ENCODE measurements around the gene CDHR3. TPM values are rescaled to one million over a fixed set of nuclear protein-coding genes. Genes with fewer than 3 reads are reported as not detected.

Gene CDHR3
- polyA plus RNA-seq, 4 donors: 4.1 to 24.1 (median 5.4) TPM

DNA sequence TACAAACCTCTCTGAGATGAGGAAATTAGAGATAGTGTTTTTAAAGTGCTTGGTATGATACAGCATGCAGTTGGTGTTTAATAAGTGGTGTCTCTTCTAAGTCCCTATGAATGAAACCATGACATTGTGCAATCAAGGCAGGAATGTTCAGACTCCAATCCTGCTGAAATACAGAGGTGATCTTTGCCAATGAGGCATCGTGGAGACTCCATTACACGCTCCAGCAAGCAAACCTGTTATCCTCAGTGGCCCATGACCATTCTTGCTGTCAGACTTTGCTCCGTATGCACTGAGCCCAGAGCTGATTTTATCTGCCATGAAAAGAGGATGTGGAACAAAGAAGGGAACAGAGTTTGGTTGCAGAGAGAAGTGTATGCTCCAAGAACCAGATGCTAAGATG lies 47.3 kb downstream of the CDHR3 start:
- no peak for FAIRE-seq
- Histone ChIP-seq H3K27me3 (ENCODE audit: control insufficient read depth in 3 of 3, insufficient read depth in 3 of 3, low read length in 3 of 3) (peaks cover 0 to 4% (median 0%) of the 10 kb centered on the region in 3 donors), H3K4me3 (ENCODE audit: low read depth in 1 of 3, low read length in 3 of 3) (no peak overlapping the region), H3K9me3 (ENCODE audit: control insufficient read depth in 2 of 2, insufficient read depth in 1 of 2, low read depth in 1 of 2, low read length in 1 of 2) (peaks cover 0 to 24% of the 10 kb centered on the region in 2 donors), H3K4me1 (ENCODE audit: control insufficient read depth in 3 of 3, insufficient read depth in 2 of 3, low read depth in 1 of 3, low read length in 2 of 3) (peaks cover 0 to 16% (median 0%) of the 10 kb centered on the region in 3 donors), H3K36me3 (ENCODE audit: control insufficient read depth in 3 of 3, insufficient read depth in 2 of 3, low read depth in 1 of 3, low read length in 3 of 3) (peaks cover 0 to 1% (median 0%) of the 10 kb centered on the region in 3 donors), H3K27ac (ENCODE audit: low read depth in 1 of 3, low read length in 2 of 3) (no peak overlapping the region)
- peak in 1 of 2 donors; percentile 11 for DNase-seq
- 63 to 73% (median 63%) methylated on average over 3 of the region's 3 CpGs for WGBS, 3 donors

DNA sequence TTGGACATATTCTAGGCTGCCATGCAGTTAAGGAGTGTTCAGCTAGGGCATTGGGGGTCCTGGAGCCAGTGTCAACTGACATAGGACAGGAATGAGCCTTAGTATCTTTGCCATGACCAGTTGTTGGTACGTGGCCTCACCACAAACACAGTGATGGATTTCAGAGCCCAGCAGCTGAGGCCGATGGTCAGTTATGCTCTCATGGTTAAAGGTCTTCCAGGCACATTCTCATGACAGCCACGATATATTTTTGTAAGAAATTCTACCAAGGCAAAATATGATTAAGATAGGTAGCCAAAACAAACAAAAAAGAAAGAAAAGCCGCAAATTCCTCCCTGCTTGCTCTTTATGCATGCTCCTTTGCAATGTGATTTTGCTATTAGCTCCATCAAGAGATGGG lies 47.8 kb downstream of the CDHR3 start:
- DNase-seq (no peak), FAIRE-seq (no peak)
- peaks cover 0 to 16% (median 0%) of the 10 kb centered on the region in 3 donors for H3K4me1 ChIP-seq (ENCODE audit: control insufficient read depth in 3 of 3, insufficient read depth in 2 of 3, low read depth in 1 of 3, low read length in 2 of 3)
- no peak overlapping the region for H3K4me3 ChIP-seq (ENCODE audit: low read depth in 1 of 3, low read length in 3 of 3)
- peaks cover 0 to 19% of the 10 kb centered on the region in 2 donors for H3K9me3 ChIP-seq (ENCODE audit: control insufficient read depth in 2 of 2, insufficient read depth in 1 of 2, low read depth in 1 of 2, low read length in 1 of 2)
- H3K27ac ChIP-seq (ENCODE audit: low read depth in 1 of 3, low read length in 2 of 3): no peak overlapping the region
- H3K27me3 ChIP-seq (ENCODE audit: control insufficient read depth in 3 of 3, insufficient read depth in 3 of 3, low read length in 3 of 3): peaks cover 0 to 4% (median 0%) of the 10 kb centered on the region in 3 donors
- 91 to 98% (median 92%) methylated on average over 4 of the region's 4 CpGs for WGBS, 3 donors
- no peaks in the 10 kb centered on the region for H3K36me3 ChIP-seq (ENCODE audit: control insufficient read depth in 3 of 3, insufficient read depth in 2 of 3, low read depth in 1 of 3, low read length in 3 of 3)

DNA sequence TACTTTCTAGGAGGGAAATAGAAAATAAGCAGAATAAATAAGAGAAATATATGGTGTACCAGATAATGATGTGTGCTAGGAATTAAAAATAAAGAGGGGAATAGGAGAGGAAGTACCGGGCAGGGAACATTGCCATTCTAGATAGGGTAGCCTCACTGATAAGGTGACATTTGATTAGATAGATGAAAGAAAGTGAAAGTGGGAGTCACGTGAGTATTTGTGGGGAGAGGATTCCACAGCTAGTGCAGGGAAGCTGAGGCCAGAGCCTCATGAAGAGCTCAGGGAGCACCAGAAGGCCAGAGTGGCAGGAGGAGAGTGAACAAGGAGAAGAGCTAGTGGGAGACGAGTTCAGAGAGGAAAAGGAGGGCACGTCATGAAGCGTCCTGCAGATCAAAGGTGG lies 49.1 kb downstream of the CDHR3 start:
- peaks cover 0 to 16% (median 0%) of the 10 kb centered on the region in 3 donors for H3K4me1 ChIP-seq (ENCODE audit: control insufficient read depth in 3 of 3, insufficient read depth in 2 of 3, low read depth in 1 of 3, low read length in 2 of 3)
- 44 to 75% (median 59%) methylated on average over 5 of the region's 5 CpGs for WGBS, 3 donors
- DNase-seq (peak in 1 of 2 donors; percentile 56), FAIRE-seq (no peak)
- peaks cover 0 to 6% of the 10 kb centered on the region in 2 donors for H3K9me3 ChIP-seq (ENCODE audit: control insufficient read depth in 2 of 2, insufficient read depth in 1 of 2, low read depth in 1 of 2, low read length in 1 of 2)
- no peak overlapping the region for H3K4me3 ChIP-seq (ENCODE audit: low read depth in 1 of 3, low read length in 3 of 3)
- no peaks in the 10 kb centered on the region for H3K36me3 ChIP-seq (ENCODE audit: control insufficient read depth in 3 of 3, insufficient read depth in 2 of 3, low read depth in 1 of 3, low read length in 3 of 3)
- H3K27ac ChIP-seq (ENCODE audit: low read depth in 1 of 3, low read length in 2 of 3): no peak overlapping the region
- peaks cover 0 to 4% (median 0%) of the 10 kb centered on the region in 3 donors for H3K27me3 ChIP-seq (ENCODE audit: control insufficient read depth in 3 of 3, insufficient read depth in 3 of 3, low read length in 3 of 3)

DNA sequence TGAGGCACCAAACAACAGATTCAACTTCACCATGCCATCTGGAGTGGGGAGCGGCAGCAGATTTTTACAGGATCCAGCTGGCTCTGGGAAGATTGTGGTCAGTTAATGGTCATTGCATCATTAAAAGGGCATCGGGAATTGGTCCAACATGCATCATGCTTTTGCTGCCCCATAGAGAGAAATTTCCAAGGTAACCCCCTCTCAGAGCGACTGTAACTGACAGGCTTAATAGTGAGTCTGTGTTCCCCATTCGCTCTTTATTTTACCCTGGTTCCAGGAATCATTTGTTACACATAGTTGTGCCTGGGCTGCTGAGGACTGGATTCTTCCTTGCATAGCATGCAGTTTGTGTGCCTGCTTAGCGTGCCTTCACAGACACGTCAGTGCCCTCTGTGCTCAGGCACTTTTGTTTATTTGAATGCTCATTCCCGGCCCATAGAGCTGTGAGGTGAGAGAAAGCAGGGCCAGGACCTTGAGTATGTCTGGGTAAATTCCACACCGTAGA lies 49.9 kb downstream of the CDHR3 start:
- H3K27ac ChIP-seq (ENCODE audit: low read depth in 1 of 3, low read length in 2 of 3): no peak overlapping the region
- WGBS, 3 donors: 87 to 95% (median 91%) methylated on average over 8 of the region's 8 CpGs
- no peak for DNase-seq

DNA sequence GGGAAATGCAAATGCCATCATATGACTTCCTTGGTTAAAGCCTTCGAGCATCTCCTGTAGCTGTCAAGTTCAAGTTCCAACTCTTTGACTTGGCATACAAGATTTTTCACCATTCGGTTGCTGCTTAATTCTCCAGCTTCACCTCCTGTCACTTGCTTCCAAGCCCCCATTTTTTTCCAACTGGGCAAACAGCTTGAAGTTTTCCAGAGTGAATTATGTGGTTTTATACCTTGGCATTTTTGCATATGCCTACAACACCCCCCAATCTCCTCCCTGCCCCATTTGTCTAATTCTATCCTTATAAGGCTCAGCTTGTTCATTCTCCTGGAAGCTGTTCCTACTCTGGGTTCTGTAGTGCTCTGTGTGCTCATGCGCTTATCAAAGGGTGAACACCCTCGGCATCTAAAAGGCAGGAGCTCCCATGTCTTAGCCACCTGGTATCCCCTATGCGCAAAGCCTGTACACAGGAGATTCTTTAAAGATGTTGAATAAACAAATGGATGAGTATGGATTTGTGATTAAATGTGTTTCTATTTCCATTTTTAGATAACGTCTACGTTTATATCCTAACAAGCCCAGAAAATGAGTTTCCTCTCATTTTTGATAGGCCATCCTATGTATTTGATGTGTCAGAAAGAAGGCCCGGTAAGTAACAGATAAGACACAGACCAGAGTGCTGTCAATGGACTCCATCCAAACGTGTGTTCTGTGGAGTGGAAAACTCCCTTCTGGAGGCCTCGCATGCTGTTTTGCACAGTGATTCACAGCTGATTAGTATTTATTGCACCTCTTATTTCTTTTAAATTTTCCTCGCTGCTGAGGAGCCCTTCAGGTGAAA lies 52.5 kb downstream of the CDHR3 start:
- Histone ChIP-seq H3K36me3 (ENCODE audit: control insufficient read depth in 3 of 3, insufficient read depth in 2 of 3, low read depth in 1 of 3, low read length in 3 of 3) (no peaks in the 10 kb centered on the region), H3K4me3 (ENCODE audit: low read depth in 1 of 3, low read length in 3 of 3) (no peak overlapping the region), H3K4me1 (ENCODE audit: control insufficient read depth in 3 of 3, insufficient read depth in 2 of 3, low read depth in 1 of 3, low read length in 2 of 3) (no peaks in the 10 kb centered on the region), H3K27me3 (ENCODE audit: control insufficient read depth in 3 of 3, insufficient read depth in 3 of 3, low read length in 3 of 3) (peaks cover 0 to 4% (median 0%) of the 10 kb centered on the region in 3 donors), H3K27ac (ENCODE audit: low read depth in 1 of 3, low read length in 2 of 3) (no peak overlapping the region), H3K9me3 (ENCODE audit: control insufficient read depth in 2 of 2, insufficient read depth in 1 of 2, low read depth in 1 of 2, low read length in 1 of 2) (no peaks in the 10 kb centered on the region)
- no peak for FAIRE-seq
- DNase-seq: peak in 1 of 2 donors; percentile 19
- 67 to 77% (median 73%) methylated on average over 11 of the region's 11 CpGs for WGBS, 3 donors

More for the DNA sequence above, 49.9 kb downstream of the CDHR3 start:
- H3K27me3 ChIP-seq (ENCODE audit: control insufficient read depth in 3 of 3, insufficient read depth in 3 of 3, low read length in 3 of 3): peaks cover 0 to 4% (median 0%) of the 10 kb centered on the region in 3 donors
- no peak overlapping the region for H3K4me3 ChIP-seq (ENCODE audit: low read depth in 1 of 3, low read length in 3 of 3)
- H3K9me3 ChIP-seq (ENCODE audit: control insufficient read depth in 2 of 2, insufficient read depth in 1 of 2, low read depth in 1 of 2, low read length in 1 of 2): peaks cover 0 to 6% of the 10 kb centered on the region in 2 donors
- H3K36me3 ChIP-seq (ENCODE audit: control insufficient read depth in 3 of 3, insufficient read depth in 2 of 3, low read depth in 1 of 3, low read length in 3 of 3): no peaks in the 10 kb centered on the region
- peaks cover 0 to 16% (median 0%) of the 10 kb centered on the region in 3 donors for H3K4me1 ChIP-seq (ENCODE audit: control insufficient read depth in 3 of 3, insufficient read depth in 2 of 3, low read depth in 1 of 3, low read length in 2 of 3)
- no peak for FAIRE-seq

DNA sequence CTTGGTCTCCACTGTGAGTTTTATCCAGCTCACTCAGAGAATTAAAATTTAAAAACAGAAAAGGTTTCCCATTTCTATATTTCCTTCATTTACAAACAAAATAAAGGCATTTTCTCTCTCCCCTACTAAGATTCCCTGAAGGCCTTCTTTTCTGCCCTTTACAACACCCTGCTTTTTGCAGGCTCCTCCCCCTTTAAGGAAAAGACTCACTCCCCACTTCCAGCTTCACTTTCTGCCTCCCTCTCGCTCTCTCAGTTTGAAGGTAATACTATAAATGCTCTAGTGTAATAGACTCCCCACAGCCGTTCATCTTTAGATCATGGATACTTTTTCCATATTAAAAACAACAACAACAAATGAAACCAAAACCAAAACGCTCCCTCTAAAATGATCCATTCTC lies 53.3 kb downstream of the CDHR3 start:
- no peak overlapping the region for H3K4me3 ChIP-seq (ENCODE audit: low read depth in 1 of 3, low read length in 3 of 3)
- no peaks in the 10 kb centered on the region for H3K36me3 ChIP-seq (ENCODE audit: control insufficient read depth in 3 of 3, insufficient read depth in 2 of 3, low read depth in 1 of 3, low read length in 3 of 3)
- WGBS, 3 donors: 45 to 57% (median 46%) methylated on average over 3 of the region's 3 CpGs
- DNase-seq (no peak), FAIRE-seq (no peak)
- H3K27me3 ChIP-seq (ENCODE audit: control insufficient read depth in 3 of 3, insufficient read depth in 3 of 3, low read length in 3 of 3): peaks cover 0 to 4% (median 0%) of the 10 kb centered on the region in 3 donors
- no peak overlapping the region for H3K27ac ChIP-seq (ENCODE audit: low read depth in 1 of 3, low read length in 2 of 3)
- no peaks in the 10 kb centered on the region for H3K9me3 ChIP-seq (ENCODE audit: control insufficient read depth in 2 of 2, insufficient read depth in 1 of 2, low read depth in 1 of 2, low read length in 1 of 2)
- no peaks in the 10 kb centered on the region for H3K4me1 ChIP-seq (ENCODE audit: control insufficient read depth in 3 of 3, insufficient read depth in 2 of 3, low read depth in 1 of 3, low read length in 2 of 3)

DNA sequence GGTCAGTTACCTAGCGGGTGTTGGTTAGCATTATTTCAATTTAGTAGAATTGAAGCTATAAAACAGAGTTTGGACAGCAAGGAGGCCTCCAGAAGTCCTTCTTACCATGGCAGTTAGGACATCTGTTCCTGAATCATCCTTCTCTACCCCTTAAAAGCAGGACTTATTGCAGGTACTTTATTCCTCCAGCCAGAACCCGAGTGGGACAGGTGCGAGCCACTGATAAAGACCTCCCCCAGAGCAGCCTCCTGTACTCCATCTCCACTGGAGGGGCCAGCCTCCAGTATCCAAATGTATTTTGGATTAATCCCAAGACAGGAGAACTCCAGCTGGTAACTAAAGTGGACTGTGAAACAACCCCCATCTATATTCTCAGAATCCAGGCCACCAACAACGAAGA lies 54.6 kb downstream of the CDHR3 start:
- FAIRE-seq (no peak), DNase-seq (no peak)
- Histone ChIP-seq H3K9me3 (ENCODE audit: control insufficient read depth in 2 of 2, insufficient read depth in 1 of 2, low read depth in 1 of 2, low read length in 1 of 2) (no peaks in the 10 kb centered on the region), H3K27me3 (ENCODE audit: control insufficient read depth in 3 of 3, insufficient read depth in 3 of 3, low read length in 3 of 3) (peaks cover 0 to 4% (median 0%) of the 10 kb centered on the region in 3 donors), H3K36me3 (ENCODE audit: control insufficient read depth in 3 of 3, insufficient read depth in 2 of 3, low read depth in 1 of 3, low read length in 3 of 3) (no peaks in the 10 kb centered on the region), H3K4me1 (ENCODE audit: control insufficient read depth in 3 of 3, insufficient read depth in 2 of 3, low read depth in 1 of 3, low read length in 2 of 3) (no peaks in the 10 kb centered on the region), H3K4me3 (ENCODE audit: low read depth in 1 of 3, low read length in 3 of 3) (no peak overlapping the region), H3K27ac (ENCODE audit: low read depth in 1 of 3, low read length in 2 of 3) (no peak overlapping the region)
- 86 to 93% (median 89%) methylated on average over 4 of the region's 4 CpGs for WGBS, 3 donors

DNA sequence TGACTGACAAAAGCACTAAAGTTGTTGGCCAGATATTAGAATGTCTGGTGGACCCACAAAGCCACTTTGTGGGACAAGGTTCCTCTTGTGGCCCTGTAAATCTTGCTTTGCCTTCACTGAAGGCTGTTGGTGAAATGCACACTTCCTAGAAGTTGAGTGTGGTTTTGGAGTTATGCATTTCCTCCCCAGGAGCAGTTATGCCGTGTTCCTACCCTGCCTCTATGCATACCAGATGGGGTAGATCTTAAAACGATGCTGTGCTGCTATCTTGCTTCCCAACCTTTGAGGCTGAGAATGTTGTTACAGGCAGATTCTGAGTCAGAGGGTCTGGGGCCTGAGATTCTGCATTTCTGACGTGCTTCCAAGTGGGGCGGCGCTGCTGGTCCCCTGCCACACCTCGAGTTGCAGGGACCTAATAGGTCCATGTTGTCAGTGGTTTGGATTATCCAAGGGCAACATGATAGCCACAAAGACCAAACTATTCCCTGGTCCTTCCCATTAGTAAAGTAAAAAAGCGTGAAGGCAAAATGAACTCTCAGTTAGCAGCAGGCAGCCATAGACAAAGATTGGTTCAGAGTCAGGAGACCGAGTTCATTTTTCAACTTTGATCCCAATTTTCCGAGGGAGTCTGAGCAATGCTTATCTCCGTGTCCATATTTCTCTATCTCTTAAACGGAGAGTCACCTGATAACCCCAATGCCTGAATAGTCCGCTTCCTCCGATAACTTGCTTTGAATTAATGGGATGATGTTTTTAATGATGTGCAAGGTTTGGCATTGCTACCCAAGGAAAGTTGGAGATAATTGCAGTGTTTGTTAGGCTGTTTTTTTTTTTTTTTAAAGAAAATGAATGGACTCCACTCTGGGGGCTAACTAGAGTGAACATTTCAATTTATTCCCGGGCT lies 55.8 kb downstream of the CDHR3 start:
- WGBS, 3 donors: 77 to 83% (median 80%) methylated on average over 14 of the region's 14 CpGs
- H3K9me3 ChIP-seq (ENCODE audit: control insufficient read depth in 2 of 2, insufficient read depth in 1 of 2, low read depth in 1 of 2, low read length in 1 of 2): no peaks in the 10 kb centered on the region
- FAIRE-seq (no peak), DNase-seq (no peak)
- no peaks in the 10 kb centered on the region for H3K36me3 ChIP-seq (ENCODE audit: control insufficient read depth in 3 of 3, insufficient read depth in 2 of 3, low read depth in 1 of 3, low read length in 3 of 3)
- no peak overlapping the region for H3K27ac ChIP-seq (ENCODE audit: low read depth in 1 of 3, low read length in 2 of 3)
- no peaks in the 10 kb centered on the region for H3K4me1 ChIP-seq (ENCODE audit: control insufficient read depth in 3 of 3, insufficient read depth in 2 of 3, low read depth in 1 of 3, low read length in 2 of 3)
- H3K27me3 ChIP-seq (ENCODE audit: control insufficient read depth in 3 of 3, insufficient read depth in 3 of 3, low read length in 3 of 3): no peaks in the 10 kb centered on the region
- no peak overlapping the region for H3K4me3 ChIP-seq (ENCODE audit: low read depth in 1 of 3, low read length in 3 of 3)

Data from small intestine (tissue), 7 donors.